Sigmoid colon (tissue), 7 donors: ENCODE data around the gene GAGE12J. TPM values are rescaled to one million over a fixed set of nuclear protein-coding genes. Genes with fewer than 3 reads are reported as not detected.
"Not testable (repeated sequence)": the region's sequence is repeated elsewhere in the genome, so short reads cannot be mapped to it uniquely, and the experiment has no call there.

ENCODE experiments used
- DNase-seq: peaks from one replicate; pipeline ENCODE4 v3.0.0-alpha.2; 2019
- H3K27ac ChIP-seq, 4 donors: fragments of 200-600 bp; sonication (generic); one replicate each; pipeline ENCODE4 v1.5.1; 2016 to 2019; ENCODE audit warnings: mild to moderate bottlenecking in 1 of 4
- H3K27me3 ChIP-seq, 3 donors: fragments of 200-600 bp; sonication (generic); one replicate each; pipeline ENCODE4 v1.5.1; 2019; ENCODE audit warnings: mild to moderate bottlenecking in 1 of 3
- H3K36me3 ChIP-seq, 4 donors: fragments of 200-600 bp; sonication (generic); one replicate each; pipeline ENCODE4 v1.5.1; 2016 to 2019
- H3K4me1 ChIP-seq, 4 donors: fragments of 200-600 bp; sonication (generic); one replicate each; pipeline ENCODE4 v1.5.1; 2017 to 2019
- H3K4me3 ChIP-seq, 4 donors: fragments of 200-600 bp; sonication (generic); one replicate each; pipeline ENCODE4 v1.5.1; 2017 to 2019; ENCODE audit warnings: mild to moderate bottlenecking in 2 of 4, moderate library complexity in 1 of 4
- H3K9me3 ChIP-seq, 4 donors: fragments of 200-600 bp in 3 of 4; sonication (generic) in 3 of 4; one replicate each; pipeline versions ENCODE4 v1.5.1 to v1.6.1; 2013 to 2019
- EP300 ChIP-seq, 4 donors: sonication (generic); formaldehyde crosslinking; IDR thresholded peaks; one replicate each; pipeline ENCODE4 v1.6.1; 2017; ENCODE audit warnings: antibody characterized with exemption in 4 of 4
- POLR2A ChIP-seq, 2 donors: fragments of 450-650 bp; IDR thresholded peaks; one replicate each; pipeline ENCODE4 v1.6.1; 2016; ENCODE audit warnings: antibody characterized with exemption in 2 of 2, mild to moderate bottlenecking in 2 of 2, moderate library complexity in 2 of 2
- POLR2AphosphoS5 ChIP-seq, 4 donors: sonication (generic); formaldehyde crosslinking; IDR thresholded peaks; one replicate each; pipeline ENCODE4 v1.6.1; 2017; ENCODE audit warnings: antibody characterized with exemption in 4 of 4
- WGBS, 2 donors: extraction: QIAGEN DNeasy Blood & Tissue Kit; methylation state at CpG; one replicate each; pipeline ENCODE4 v1.1.7; 2013; 5-methylcytosine and 5-hydroxymethylcytosine counted together
- intact Hi-C: fragments of 100-400 bp; cut with DNase I; formaldehyde crosslinking; loops from one replicate; pipeline ENCODE4 v1.15.1; 2023
- polyA plus RNA-seq, 3 donors: library from polyadenylated mRNA; stranded (reverse); fragments of 200-250 nt; gene quantifications; one replicate each; pipeline ENCODE4 v1.2.3, GENCODE V29; 2013
- total RNA-seq, 4 donors: library from RNA; depleted of rRNA; stranded (reverse); fragments of >200 nt; gene quantifications; one replicate each; pipeline ENCODE4 v1.1.0, GENCODE V29; 2016
- TF ChIP-seq, protein P1 (sequence below), 4 experiments: fragments of 450-650 bp in 3 of 4; fragments of 200-600 bp in 1 of 4; IDR thresholded peaks; one replicate each; pipeline ENCODE4 v1.5.1; 2016 to 2019; ENCODE audit warnings: antibody characterized with exemption in 4 of 4, mild to moderate bottlenecking in 3 of 4, moderate library complexity in 2 of 4
- donor health status: healthy with polysubstance abuse.
- donor health status: Bipolar disorder and iron deficiency.
- donor health status: healthy.

The GAGE12J gene
- total and polyA plus RNA-seq, 7 donors = not detected

DNA sequence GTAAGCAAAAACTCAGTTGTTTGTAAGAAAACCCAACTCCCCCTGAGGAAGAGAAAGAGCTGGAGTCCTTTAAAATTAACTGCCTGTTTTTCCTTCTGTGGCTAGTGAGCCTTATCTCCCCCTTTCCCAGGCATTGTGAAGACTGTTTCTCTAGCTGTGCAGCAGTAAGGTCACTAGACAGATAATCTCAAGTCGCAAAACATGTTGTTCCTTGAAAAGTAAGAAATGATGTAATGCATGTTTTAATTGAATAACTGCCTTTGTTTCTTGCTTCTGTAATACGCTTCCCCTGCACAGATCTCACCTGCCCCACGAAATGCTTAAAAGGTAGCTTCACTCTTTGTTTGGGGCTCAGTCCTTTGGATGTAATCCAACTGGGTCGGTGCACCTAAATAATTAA, 5.8 kb upstream of the GAGE12J start:
- intact Hi-C loops = no loop called here
- Histone ChIP-seq H3K27me3 (no peaks in the 10 kb centered on the region), H3K9me3 (no peaks in the 10 kb centered on the region), H3K4me3 (no peak overlapping the region), H3K27ac (no peak overlapping the region), H3K36me3 (no peaks in the 10 kb centered on the region), H3K4me1 (no peaks in the 10 kb centered on the region)
- WGBS, 2 donors = 57 to 71% methylated on average over 4 of the region's 4 CpGs
- no peak for DNase-seq
- TF ChIP-seq, protein P1, sequence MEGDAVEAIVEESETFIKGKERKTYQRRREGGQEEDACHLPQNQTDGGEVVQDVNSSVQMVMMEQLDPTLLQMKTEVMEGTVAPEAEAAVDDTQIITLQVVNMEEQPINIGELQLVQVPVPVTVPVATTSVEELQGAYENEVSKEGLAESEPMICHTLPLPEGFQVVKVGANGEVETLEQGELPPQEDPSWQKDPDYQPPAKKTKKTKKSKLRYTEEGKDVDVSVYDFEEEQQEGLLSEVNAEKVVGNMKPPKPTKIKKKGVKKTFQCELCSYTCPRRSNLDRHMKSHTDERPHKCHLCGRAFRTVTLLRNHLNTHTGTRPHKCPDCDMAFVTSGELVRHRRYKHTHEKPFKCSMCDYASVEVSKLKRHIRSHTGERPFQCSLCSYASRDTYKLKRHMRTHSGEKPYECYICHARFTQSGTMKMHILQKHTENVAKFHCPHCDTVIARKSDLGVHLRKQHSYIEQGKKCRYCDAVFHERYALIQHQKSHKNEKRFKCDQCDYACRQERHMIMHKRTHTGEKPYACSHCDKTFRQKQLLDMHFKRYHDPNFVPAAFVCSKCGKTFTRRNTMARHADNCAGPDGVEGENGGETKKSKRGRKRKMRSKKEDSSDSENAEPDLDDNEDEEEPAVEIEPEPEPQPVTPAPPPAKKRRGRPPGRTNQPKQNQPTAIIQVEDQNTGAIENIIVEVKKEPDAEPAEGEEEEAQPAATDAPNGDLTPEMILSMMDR (IDR thresholded peaks at IDR 0.05) = no peak
- TF ChIP-seq POLR2A (IDR thresholded peaks at IDR 0.05) (no peak), EP300 (IDR thresholded peaks at IDR 0.05) (no peak), POLR2AphosphoS5 (IDR thresholded peaks at IDR 0.05) (no peak)

DNA sequence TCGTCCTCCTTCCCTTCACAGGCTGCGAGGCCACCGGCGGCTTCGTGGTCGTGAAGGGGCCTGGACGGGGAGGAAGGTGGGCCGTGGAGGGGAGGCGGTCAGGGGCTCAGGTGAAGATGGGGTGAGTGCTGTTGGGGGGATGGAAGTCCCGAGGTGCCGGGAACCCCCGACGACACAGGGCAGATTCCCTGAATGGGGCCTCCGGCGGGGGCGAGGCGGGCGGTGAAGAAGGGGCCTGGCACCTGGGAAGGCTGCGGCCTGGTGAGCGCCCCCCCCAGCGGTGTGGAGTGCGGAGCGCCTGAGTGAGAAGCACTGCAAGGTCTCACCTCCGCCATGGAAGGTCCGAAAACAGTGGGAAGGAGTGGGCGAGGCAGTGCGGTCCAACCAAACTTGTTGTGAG, 429 bp downstream of the GAGE12J start:
- H3K4me1 ChIP-seq, H3K4me3 ChIP-seq, intact Hi-C loops: not testable (repeated sequence)

GRCh38 chrX:49323735-49324134, 1.9 kb downstream of the GAGE12J start:
- H3K27ac ChIP-seq, H3K27me3 ChIP-seq, H3K4me3 ChIP-seq, H3K4me1 ChIP-seq, H3K9me3 ChIP-seq, intact Hi-C loops, DNase-seq, H3K36me3 ChIP-seq: not testable (repeated sequence)
- WGBS, 2 donors = 64 to 90% methylated on average over 2 to 3 of the region's 7 CpGs

More for the DNA sequence above, 429 bp downstream of the GAGE12J start:
- DNase-seq, H3K27ac ChIP-seq, H3K36me3 ChIP-seq, H3K27me3 ChIP-seq, H3K9me3 ChIP-seq: not testable (repeated sequence)
- 100% methylated on average over 3 of the region's 27 CpGs; no CpG with 5 or more reads in 1 of the 2 donors for WGBS, 2 donors

DNA sequence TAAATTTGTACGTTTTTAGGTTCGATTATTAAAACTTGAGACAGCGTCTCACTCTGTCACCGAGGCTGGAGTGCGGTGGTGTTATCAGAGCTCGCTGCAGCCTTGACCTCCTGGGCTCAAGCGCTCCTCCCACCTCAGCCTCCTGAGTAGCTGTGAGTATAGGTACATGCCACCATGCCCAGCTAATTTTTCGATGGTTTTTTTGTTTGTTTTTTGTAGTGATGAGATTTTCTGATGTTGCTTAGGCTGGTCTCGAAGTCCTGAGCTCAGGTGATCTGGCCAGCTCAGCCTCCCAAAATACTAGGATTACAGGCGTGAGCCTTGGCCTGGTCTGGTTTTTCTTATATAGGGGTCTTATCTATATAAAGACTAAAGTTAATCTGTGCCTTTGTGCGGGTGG, 8.6 kb downstream of the GAGE12J start:
- H3K4me1 ChIP-seq, H3K27me3 ChIP-seq, H3K36me3 ChIP-seq, H3K9me3 ChIP-seq, intact Hi-C loops, H3K4me3 ChIP-seq, DNase-seq, H3K27ac ChIP-seq: not testable (repeated sequence)
- WGBS, 2 donors = 90 to 92% methylated on average over 3 of the region's 11 CpGs

DNA sequence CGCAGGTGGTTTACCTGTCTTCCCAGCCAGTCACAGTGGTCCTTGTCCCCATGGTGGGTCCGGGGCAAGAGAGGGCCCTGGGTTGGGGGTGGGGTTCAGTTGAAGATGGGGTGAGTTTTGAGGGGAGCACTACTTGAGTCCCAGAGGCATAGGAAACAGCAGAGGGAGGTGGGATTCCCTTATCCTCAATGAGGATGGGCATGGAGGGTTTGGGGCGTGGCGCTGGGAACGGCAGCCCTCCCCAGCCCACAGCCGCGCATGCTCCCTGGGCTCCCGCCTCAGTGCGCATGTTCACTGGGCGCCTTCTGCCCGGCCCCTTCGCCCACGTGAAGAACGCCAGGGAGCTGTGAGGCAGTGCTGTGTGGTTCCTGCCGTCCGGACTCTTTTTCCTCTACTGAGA, 9.4 kb downstream of the GAGE12J start, which contains the start of gene GAGE13:
TSS of gene GAGE13 (plus strand) at position 301 of the 400 bp plus-strand sequence. CDS start 1,156 bp downstream, outside the sequence.
- H3K4me1 ChIP-seq, H3K9me3 ChIP-seq, H3K4me3 ChIP-seq, H3K27ac ChIP-seq, H3K36me3 ChIP-seq, H3K27me3 ChIP-seq, intact Hi-C loops, DNase-seq: not testable (repeated sequence)
- whole genome bisulfite sequencing, 2 donors = no CpG with 5 or more reads among the region's 16 CpGs

DNA sequence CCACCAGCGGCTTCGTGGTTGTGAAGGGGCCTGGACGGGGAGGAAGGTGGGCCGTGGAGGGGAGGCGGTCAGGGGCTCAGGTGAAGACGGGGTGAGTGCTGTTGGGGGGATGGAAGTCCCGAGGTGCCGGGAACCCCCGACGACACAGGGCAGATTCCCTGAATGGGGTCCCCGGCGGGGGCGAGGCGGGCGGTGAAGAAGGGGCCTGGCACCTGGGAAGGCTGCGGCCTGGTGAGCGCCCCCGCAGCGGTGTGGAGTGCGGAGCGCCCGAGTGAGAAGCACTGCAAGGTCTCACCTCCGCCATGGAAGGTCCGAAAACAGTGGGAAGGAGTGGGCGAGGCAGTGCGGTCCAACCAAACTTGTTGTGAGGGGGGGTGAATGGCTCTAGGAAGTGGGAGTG, 10.0 kb downstream of the GAGE12J start:
- DNase-seq, H3K27me3 ChIP-seq, H3K27ac ChIP-seq, intact Hi-C loops, H3K4me1 ChIP-seq, H3K4me3 ChIP-seq, H3K36me3 ChIP-seq, H3K9me3 ChIP-seq: not testable (repeated sequence)
- no CpG with 5 or more reads among the region's 26 CpGs for WGBS, 2 donors

DNA sequence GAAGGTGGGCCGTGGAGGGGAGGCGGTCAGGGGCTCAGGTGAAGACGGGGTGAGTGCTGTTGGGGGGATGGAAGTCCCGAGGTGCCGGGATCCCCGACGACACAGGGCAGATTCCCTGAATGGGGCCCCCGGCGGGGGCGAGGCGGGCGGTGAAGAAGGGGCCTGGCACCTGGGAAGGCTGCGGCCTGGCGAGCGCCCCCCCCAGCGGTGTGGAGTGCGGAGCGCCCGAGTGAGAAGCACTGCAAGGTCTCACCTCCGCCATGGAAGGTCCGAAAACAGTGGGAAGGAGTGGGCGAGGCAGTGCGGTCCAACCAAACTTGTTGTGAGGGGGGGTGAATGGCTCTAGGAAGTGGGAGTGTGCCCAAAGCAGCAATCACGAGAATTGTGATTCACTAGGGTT, 19.6 kb downstream of the GAGE12J start:
- peak; percentile 81 for DNase-seq
- H3K27ac ChIP-seq, H3K9me3 ChIP-seq, H3K4me3 ChIP-seq, H3K4me1 ChIP-seq, intact Hi-C loops, H3K27me3 ChIP-seq, H3K36me3 ChIP-seq: not testable (repeated sequence)
- WGBS, 2 donors = 92 to 96% methylated on average over 14 of the region's 24 CpGs

- DNase-seq, H3K9me3 ChIP-seq, H3K36me3 ChIP-seq, H3K27me3 ChIP-seq, H3K27ac ChIP-seq, intact Hi-C loops, H3K4me3 ChIP-seq, H3K4me1 ChIP-seq: not testable (repeated sequence)
- WGBS, 2 donors = 76 to 77% methylated on average over 11 of the region's 15 CpGs
Observed at GRCh38 chrX:49344496-49345175, 22.8 kb downstream of the GAGE12J start.

- DNase-seq, H3K4me1 ChIP-seq, H3K9me3 ChIP-seq, intact Hi-C loops, H3K4me3 ChIP-seq, H3K27ac ChIP-seq, H3K27me3 ChIP-seq, H3K36me3 ChIP-seq: not testable (repeated sequence)
- WGBS, 2 donors = 82 to 83% methylated on average over 5 to 6 of the region's 10 CpGs
Observed at GRCh38 chrX:49345402-49345801, 23.6 kb downstream of the GAGE12J start.
